ENCODE measurements around the gene TRIP13. TPM values are rescaled to one million over a fixed set of nuclear protein-coding genes. Genes with fewer than 3 reads are reported as not detected.
A peak's percentile ranks its signal among the peaks of the same experiment; 100 is the strongest.

Gene TRIP13
- total and polyA plus RNA-seq, 10 of the 15 experiments (the other 5 are each of a cell fraction or from before 2014, with no cell fraction given): 15.1 to 64.9 (median 32.2) TPM

DNA sequence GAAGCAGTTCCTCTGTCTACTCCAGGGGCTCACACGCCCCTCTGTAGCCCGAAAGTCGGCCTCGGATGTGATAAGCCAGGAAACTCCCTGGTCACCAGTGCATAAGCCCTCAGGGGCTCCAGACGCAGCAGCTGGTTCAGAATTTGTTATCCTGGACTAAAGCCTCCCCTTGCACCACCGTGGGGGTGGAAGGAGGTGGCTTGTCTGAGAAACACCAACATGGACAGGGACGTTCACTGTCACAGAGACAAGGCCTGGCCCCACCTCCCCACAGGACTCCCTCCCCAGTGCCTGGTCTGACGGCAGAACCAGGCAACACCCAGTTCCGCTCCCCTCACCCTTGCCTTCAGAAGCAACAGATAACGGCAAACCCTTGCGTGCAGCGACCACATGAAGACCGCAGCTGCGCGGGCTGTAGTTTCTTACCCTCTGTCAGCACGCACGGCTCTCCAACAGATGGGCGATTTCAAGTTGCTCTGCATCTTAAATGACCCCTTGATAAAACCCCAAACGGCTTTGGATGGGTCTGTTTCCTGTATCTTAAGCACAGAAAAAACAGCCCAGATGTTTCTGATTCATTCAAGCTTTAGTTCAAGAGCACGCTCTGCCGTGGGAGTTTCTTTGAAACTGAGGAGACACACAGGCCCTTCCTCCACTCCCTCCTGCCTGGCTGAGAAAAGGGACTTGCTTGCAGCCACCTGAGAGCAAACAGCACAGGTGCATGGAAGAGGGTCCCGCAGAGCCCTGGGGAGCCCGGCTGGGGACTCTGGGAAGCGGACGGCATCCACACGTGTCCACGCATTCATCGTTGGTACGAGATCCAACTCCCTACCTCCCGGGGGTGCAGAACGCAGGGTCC, 71.2 kb downstream of the TRIP13 start (continued):
- TF ChIP-seq, protein P1, sequence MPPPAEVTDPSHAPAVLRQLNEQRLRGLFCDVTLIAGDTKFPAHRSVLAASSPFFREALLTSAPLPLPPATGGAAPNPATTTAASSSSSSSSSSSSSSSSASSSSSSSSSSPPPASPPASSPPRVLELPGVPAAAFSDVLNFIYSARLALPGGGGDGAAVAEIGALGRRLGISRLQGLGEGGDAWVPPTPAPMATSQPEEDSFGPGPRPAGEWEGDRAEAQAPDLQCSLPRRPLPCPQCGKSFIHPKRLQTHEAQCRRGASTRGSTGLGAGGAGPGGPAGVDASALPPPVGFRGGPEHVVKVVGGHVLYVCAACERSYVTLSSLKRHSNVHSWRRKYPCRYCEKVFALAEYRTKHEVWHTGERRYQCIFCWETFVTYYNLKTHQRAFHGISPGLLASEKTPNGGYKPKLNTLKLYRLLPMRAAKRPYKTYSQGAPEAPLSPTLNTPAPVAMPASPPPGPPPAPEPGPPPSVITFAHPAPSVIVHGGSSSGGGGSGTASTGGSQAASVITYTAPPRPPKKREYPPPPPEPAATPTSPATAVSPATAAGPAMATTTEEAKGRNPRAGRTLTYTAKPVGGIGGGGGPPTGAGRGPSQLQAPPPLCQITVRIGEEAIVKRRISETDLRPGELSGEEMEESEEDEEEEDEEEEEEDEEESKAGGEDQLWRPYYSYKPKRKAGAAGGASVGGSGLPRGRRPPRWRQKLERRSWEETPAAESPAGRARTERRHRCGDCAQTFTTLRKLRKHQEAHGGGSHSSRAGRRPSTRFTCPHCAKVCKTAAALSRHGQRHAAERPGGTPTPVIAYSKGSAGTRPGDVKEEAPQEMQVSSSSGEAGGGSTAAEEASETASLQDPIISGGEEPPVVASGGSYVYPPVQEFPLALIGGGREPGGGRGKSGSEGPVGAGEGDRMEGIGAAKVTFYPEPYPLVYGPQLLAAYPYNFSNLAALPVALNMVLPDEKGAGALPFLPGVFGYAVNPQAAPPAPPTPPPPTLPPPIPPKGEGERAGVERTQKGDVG (CRISPR knock-in tag; IDR thresholded peaks at IDR 0.05): no peak
- TF ChIP-seq FOXM1 (IDR thresholded peaks at IDR 0.05; ENCODE audit: low read depth, low read length) (peak; percentile 97), EED (IDR thresholded peaks at IDR 0.05; ENCODE audit: low read depth) (peak; percentile 85), TCF12 (IDR thresholded peaks at IDR 0.05; ENCODE audit: low read depth, low read length) (peak; percentile 77; the same call in 1 of the 2 replicates), SUPT20H (IDR thresholded peaks at IDR 0.05; ENCODE audit: borderline replicate concordance, control insufficient read depth, low read depth, low read length) (no peak), BCL11A (IDR thresholded peaks at IDR 0.05; ENCODE audit: low read depth, low read length) (peak; percentile 61; the same call in 1 of the 2 replicates), TCF7 (IDR thresholded peaks at IDR 0.05; ENCODE audit: borderline replicate concordance) (peak; percentile 53; the same call in 1 of the 2 replicates), ETV6 (conservative IDR thresholded peaks at IDR 0.05 in 1 of 2, IDR thresholded peaks at IDR 0.05 in 1 of 2; ENCODE audit: borderline replicate concordance in 1 of 2, low read depth in 1 of 2) (peak in 1 of 2 experiments; percentile 50; a peak in 1 of 4 replicates), POLR2A (IDR thresholded peaks at IDR 0.05; ENCODE audit: low read depth, low read length) (peak; percentile 63; the same call in 1 of the 2 replicates), JUNB (IDR thresholded peaks at IDR 0.05) (peak; percentile 37; the same call in 1 of the 2 replicates), PAX5 (IDR thresholded peaks at IDR 0.05; ENCODE audit: borderline replicate concordance, low read depth, low read length) (peak; percentile 51; the same call in 1 of the 2 replicates), CREM (IDR thresholded peaks at IDR 0.05; ENCODE audit: low read depth) (peak; percentile 85), SMAD5 (IDR thresholded peaks at IDR 0.05; ENCODE audit: low read depth) (no peak), RUNX3 (IDR thresholded peaks at IDR 0.05; ENCODE audit: low read length) (peak; percentile 94), STAT1 (conservative IDR thresholded peaks at IDR 0.05) (no peak), PML (IDR thresholded peaks at IDR 0.05; ENCODE audit: low read length) (0 out of 2 replicates have a peak, but pooled peaks have one; percentile 30), SP1 (IDR thresholded peaks at IDR 0.05; ENCODE audit: low read depth, low read length) (peak; percentile 33)
- TF ChIP-seq, protein P2, sequence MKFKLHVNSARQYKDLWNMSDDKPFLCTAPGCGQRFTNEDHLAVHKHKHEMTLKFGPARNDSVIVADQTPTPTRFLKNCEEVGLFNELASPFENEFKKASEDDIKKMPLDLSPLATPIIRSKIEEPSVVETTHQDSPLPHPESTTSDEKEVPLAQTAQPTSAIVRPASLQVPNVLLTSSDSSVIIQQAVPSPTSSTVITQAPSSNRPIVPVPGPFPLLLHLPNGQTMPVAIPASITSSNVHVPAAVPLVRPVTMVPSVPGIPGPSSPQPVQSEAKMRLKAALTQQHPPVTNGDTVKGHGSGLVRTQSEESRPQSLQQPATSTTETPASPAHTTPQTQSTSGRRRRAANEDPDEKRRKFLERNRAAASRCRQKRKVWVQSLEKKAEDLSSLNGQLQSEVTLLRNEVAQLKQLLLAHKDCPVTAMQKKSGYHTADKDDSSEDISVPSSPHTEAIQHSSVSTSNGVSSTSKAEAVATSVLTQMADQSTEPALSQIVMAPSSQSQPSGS (IDR thresholded peaks at IDR 0.05; ENCODE audit: low read length): peak; percentile 79; the same call in 1 of the 2 replicates

Measured in GM12878 (cell line).